Measurements from ENCODE around the gene CLDN17. TPM values are rescaled to one million over a fixed set of nuclear protein-coding genes. Genes with fewer than 3 reads are reported as not detected.

Gene CLDN17
- total RNA-seq, 3 donors from 2014 or later (not counting 1 experiment from before 2014, with no cell fraction given), result not detected

GRCh38 chr21:30153697-30154340, 12.8 kb downstream of the CLDN17 start:
- TF ChIP-seq, protein P1, sequence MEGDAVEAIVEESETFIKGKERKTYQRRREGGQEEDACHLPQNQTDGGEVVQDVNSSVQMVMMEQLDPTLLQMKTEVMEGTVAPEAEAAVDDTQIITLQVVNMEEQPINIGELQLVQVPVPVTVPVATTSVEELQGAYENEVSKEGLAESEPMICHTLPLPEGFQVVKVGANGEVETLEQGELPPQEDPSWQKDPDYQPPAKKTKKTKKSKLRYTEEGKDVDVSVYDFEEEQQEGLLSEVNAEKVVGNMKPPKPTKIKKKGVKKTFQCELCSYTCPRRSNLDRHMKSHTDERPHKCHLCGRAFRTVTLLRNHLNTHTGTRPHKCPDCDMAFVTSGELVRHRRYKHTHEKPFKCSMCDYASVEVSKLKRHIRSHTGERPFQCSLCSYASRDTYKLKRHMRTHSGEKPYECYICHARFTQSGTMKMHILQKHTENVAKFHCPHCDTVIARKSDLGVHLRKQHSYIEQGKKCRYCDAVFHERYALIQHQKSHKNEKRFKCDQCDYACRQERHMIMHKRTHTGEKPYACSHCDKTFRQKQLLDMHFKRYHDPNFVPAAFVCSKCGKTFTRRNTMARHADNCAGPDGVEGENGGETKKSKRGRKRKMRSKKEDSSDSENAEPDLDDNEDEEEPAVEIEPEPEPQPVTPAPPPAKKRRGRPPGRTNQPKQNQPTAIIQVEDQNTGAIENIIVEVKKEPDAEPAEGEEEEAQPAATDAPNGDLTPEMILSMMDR (IDR thresholded peaks at IDR 0.05), result no peak
- H3K4me3 ChIP-seq (ENCODE audit: low read length), result no peak overlapping the region
- Mint-ChIP-seq H3K4me1 (no peaks in the 10 kb centered on the region), H3K27ac (no peak overlapping the region), H3K9me3 (peaks cover 16 to 19% of the 10 kb centered on the region in 2 donors), H3K36me3 (no peaks in the 10 kb centered on the region), H3K27me3 (ENCODE audit: low read depth in 2 of 2) (no peaks in the 10 kb centered on the region), H3K4me3 (no peak overlapping the region)
- no peak overlapping the region for H3K27ac ChIP-seq (ENCODE audit: low read length)
- no peaks in the 10 kb centered on the region for H3K36me3 ChIP-seq (ENCODE audit: control insufficient read depth, insufficient read depth, low read length)
- H3K4me1 ChIP-seq (ENCODE audit: control insufficient read depth, insufficient read depth, low read length), result no peaks in the 10 kb centered on the region
- no peak for DNase-seq
- WGBS (ENCODE audit: insufficient coverage), result 55% methylated on average over 1 of the region's 1 CpG
- no peaks in the 10 kb centered on the region for H3K9me3 ChIP-seq (ENCODE audit: control insufficient read depth, insufficient read depth, low read length)
- H3K27me3 ChIP-seq (ENCODE audit: control insufficient read depth, insufficient read depth, low read length), result no peaks in the 10 kb centered on the region
- intact Hi-C loops (cut with micrococcal nuclease), result no loop called here
- no peak for ATAC-seq

DNA sequence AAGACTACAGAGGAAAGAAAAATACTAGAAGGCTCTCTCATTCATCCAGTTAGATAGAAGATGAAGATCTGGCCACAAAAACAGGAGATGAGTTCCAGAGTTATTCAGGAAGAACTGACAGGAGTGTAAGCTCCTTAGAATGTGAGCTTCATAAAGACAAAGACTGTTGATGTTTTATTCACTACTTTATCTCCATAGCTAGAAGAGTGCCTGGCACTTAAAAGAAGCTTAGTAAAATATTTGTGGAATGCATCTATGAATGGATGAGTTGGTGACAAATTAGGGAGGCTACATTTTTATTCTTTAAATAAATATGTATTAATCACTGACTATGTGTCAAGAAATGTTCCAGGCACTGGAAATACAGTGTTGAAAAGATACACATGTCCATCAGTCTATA, 13.8 kb downstream of the CLDN17 start:
- Histone ChIP-seq H3K36me3 (ENCODE audit: control insufficient read depth, insufficient read depth, low read length) (no peaks in the 10 kb centered on the region), H3K4me1 (ENCODE audit: control insufficient read depth, insufficient read depth, low read length) (no peaks in the 10 kb centered on the region), H3K9me3 (ENCODE audit: control insufficient read depth, insufficient read depth, low read length) (no peaks in the 10 kb centered on the region), H3K27ac (ENCODE audit: low read length) (no peak overlapping the region), H3K4me3 (ENCODE audit: low read length) (no peak overlapping the region), H3K27me3 (ENCODE audit: control insufficient read depth, insufficient read depth, low read length) (no peaks in the 10 kb centered on the region)
- H3K4me1 Mint-ChIP-seq, result no peaks in the 10 kb centered on the region
- DNase-seq (no peak), ATAC-seq (no peak)
- H3K4me3 Mint-ChIP-seq, result no peak overlapping the region
- no peaks in the 10 kb centered on the region for H3K36me3 Mint-ChIP-seq
- no peaks in the 10 kb centered on the region for H3K27me3 Mint-ChIP-seq (ENCODE audit: low read depth in 2 of 2)
- intact Hi-C loops (cut with micrococcal nuclease), result no loop called here
- no peak overlapping the region for H3K27ac Mint-ChIP-seq
- TF ChIP-seq, protein P1 (IDR thresholded peaks at IDR 0.05), result no peak
- H3K9me3 Mint-ChIP-seq, result peaks cover 15 to 18% of the 10 kb centered on the region in 2 donors

DNA sequence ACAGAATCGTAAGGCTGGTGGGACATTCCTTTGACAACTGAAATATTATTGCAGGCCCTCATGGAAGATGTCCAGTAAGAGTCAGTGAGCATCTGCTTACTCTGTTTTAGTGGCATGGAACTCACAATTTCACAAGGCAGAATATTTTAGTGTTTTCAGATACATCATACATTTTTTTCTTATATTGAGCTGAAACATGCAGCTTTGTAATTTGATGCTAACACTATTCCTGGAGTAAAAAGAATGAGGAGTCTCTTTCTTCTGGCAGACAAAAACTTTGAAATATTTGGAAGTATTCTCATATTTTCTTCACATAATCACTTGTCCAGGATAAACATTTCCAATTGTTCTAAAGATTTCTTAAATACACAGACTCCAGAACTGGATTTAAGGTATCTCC, 17.7 kb downstream of the CLDN17 start:
- H3K36me3 ChIP-seq (ENCODE audit: control insufficient read depth, insufficient read depth, low read length), result no peaks in the 10 kb centered on the region
- H3K4me1 ChIP-seq (ENCODE audit: control insufficient read depth, insufficient read depth, low read length), result no peaks in the 10 kb centered on the region
- Mint-ChIP-seq H3K36me3 (no peaks in the 10 kb centered on the region), H3K9me3 (peaks cover 10 to 11% of the 10 kb centered on the region in 2 donors), H3K4me3 (no peak overlapping the region), H3K27me3 (ENCODE audit: low read depth in 2 of 2) (no peaks in the 10 kb centered on the region), H3K4me1 (no peaks in the 10 kb centered on the region), H3K27ac (no peak overlapping the region)
- H3K27me3 ChIP-seq (ENCODE audit: control insufficient read depth, insufficient read depth, low read length), result no peaks in the 10 kb centered on the region
- DNase-seq (no peak), ATAC-seq (no peak)
- TF ChIP-seq, protein P1 (IDR thresholded peaks at IDR 0.05), result no peak
- no peak overlapping the region for H3K4me3 ChIP-seq (ENCODE audit: low read length)
- 80% methylated on average over 1 of the region's 1 CpG for WGBS (ENCODE audit: insufficient coverage)
- H3K9me3 ChIP-seq (ENCODE audit: control insufficient read depth, insufficient read depth, low read length), result no peaks in the 10 kb centered on the region
- intact Hi-C loops (cut with micrococcal nuclease), result no loop called here
- H3K27ac ChIP-seq (ENCODE audit: low read length), result no peak overlapping the region
